ENCODE results near the gene TFF3.

DNA sequence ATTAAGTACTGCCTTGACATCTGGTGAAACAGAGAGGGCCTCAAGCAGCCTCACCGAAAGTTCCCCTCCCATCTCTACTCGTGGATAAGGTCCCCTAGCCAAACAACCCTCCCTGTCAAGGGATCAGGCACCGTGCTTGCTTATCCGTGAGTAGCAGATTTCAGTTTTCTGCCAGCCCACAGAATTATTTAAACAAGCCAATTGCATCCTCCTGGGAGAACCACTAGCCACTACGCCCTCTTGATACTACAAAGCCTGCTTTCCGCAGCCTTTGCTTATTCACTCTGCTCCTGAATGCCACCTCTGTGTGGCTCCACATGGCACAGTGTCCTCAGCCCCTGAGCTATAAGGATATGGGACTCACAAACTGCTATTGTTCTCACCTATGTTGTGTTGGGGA is 41.4 kb upstream of the TFF3 start:
- TF ChIP-seq EZH2 (IDR thresholded peaks at IDR 0.05), result no peak
- TF ChIP-seq, protein P1, sequence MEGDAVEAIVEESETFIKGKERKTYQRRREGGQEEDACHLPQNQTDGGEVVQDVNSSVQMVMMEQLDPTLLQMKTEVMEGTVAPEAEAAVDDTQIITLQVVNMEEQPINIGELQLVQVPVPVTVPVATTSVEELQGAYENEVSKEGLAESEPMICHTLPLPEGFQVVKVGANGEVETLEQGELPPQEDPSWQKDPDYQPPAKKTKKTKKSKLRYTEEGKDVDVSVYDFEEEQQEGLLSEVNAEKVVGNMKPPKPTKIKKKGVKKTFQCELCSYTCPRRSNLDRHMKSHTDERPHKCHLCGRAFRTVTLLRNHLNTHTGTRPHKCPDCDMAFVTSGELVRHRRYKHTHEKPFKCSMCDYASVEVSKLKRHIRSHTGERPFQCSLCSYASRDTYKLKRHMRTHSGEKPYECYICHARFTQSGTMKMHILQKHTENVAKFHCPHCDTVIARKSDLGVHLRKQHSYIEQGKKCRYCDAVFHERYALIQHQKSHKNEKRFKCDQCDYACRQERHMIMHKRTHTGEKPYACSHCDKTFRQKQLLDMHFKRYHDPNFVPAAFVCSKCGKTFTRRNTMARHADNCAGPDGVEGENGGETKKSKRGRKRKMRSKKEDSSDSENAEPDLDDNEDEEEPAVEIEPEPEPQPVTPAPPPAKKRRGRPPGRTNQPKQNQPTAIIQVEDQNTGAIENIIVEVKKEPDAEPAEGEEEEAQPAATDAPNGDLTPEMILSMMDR (IDR thresholded peaks at IDR 0.05), result no peak
